HEK293 (cell line): ENCODE measurements around the gene MAGI1.

ENCODE experiments used
- CTCF ChIA-PET: fragments of 350-600 bp; formaldehyde crosslinking; extraction: SDS; loops from one replicate; lab custom pipeline; 2021; ENCODE audit warnings: antibody characterized with exemption; lab: Yijun Ruan, JAX
- POLR2A ChIA-PET: fragments of 300-600 bp; formaldehyde crosslinking; extraction: SDS; loops from one replicate; lab custom pipeline; 2020; ENCODE audit warnings: antibody characterized with exemption, inconsistent platforms; lab: Yijun Ruan, JAX
- H3K27ac ChIP-seq: fragments of 200-500 bp; sonication (Bioruptor generic); 2 replicates; pipeline ENCODE4 v1.5.1; 2014; ENCODE audit warnings: low read depth, low read length, control low read depth, inconsistent platforms; ENCODE audit errors: extremely low read depth
- H3K36me3 ChIP-seq, 2 experiments: fragments of 200-500 bp in 1 of 2; sonication (Bioruptor generic) in 1 of 2; 1 replicate in 1 of 2; 2 replicates in 1 of 2; pipeline ENCODE4 v1.5.1; 2014 to 2017; ENCODE audit warnings: inconsistent platforms in 2 of 2, low read length in 2 of 2; ENCODE audit not compliant: control insufficient read depth in 2 of 2, insufficient read depth in 1 of 2
- H3K4me1 ChIP-seq: fragments of 200-500 bp; sonication (Bioruptor generic); 2 replicates; pipeline ENCODE4 v1.5.1; 2014; ENCODE audit warnings: mild to moderate bottlenecking, low read length, inconsistent platforms; ENCODE audit not compliant: control insufficient read depth, insufficient read depth
- H3K4me3 ChIP-seq: 2 replicates; pipeline ENCODE4 v1.5.1; 2011; ENCODE audit warnings: low read depth, mild to moderate bottlenecking, control low read depth, low read length, moderate library complexity
- H3K9me3 ChIP-seq: fragments of 200-500 bp; sonication (Bioruptor generic); 2 replicates; pipeline ENCODE4 v1.5.1; 2014; ENCODE audit warnings: low read depth, low read length, inconsistent platforms; ENCODE audit not compliant: control insufficient read depth, insufficient read depth
- FEZF1 ChIP-seq: fragments of 450-650 bp; formaldehyde crosslinking; IDR thresholded peaks from 2 replicates; pipeline ENCODE4 v1.5.1; 2016; ENCODE audit warnings: missing biosample characterization, missing genetic modification characterization
- GLI2 ChIP-seq: fragments of 450-650 bp; formaldehyde crosslinking; IDR thresholded peaks from 2 replicates; pipeline ENCODE4; 2017; ENCODE audit warnings: missing biosample characterization, missing genetic modification characterization, low read depth, borderline replicate concordance
- HOXD13 ChIP-seq: sonication (generic); formaldehyde crosslinking; IDR thresholded peaks from 2 replicates; pipeline ENCODE4 v1.8.0; 2022; ENCODE audit warnings: missing genetic modification reagents, borderline replicate concordance
- KLF9 ChIP-seq: fragments of 450-650 bp; formaldehyde crosslinking; IDR thresholded peaks from 2 replicates; pipeline ENCODE4 v1.5.1; 2016; ENCODE audit warnings: missing biosample characterization, missing genetic modification characterization, low read depth
- YY1 ChIP-seq: fragments of 450-650 bp; formaldehyde crosslinking; IDR thresholded peaks from 2 replicates; pipeline ENCODE4 v1.5.1; 2018; ENCODE audit warnings: missing biosample characterization, missing genetic modification characterization
- ZBTB48 ChIP-seq: fragments of 450-650 bp; formaldehyde crosslinking; IDR thresholded peaks from 2 replicates; pipeline ENCODE4 v1.5.1; 2016; ENCODE audit warnings: missing biosample characterization, missing genetic modification characterization
- ZEB2 ChIP-seq: fragments of 450-650 bp; formaldehyde crosslinking; IDR thresholded peaks from 2 replicates; pipeline ENCODE4 v1.5.1; 2016; ENCODE audit warnings: missing biosample characterization, missing genetic modification characterization
- ZNF112 ChIP-seq: fragments of 450-650 bp; formaldehyde crosslinking; IDR thresholded peaks from 2 replicates; pipeline ENCODE4 v1.5.0; 2017; ENCODE audit warnings: missing biosample characterization, missing genetic modification characterization
- ZNF155 ChIP-seq: fragments of 450-650 bp; formaldehyde crosslinking; IDR thresholded peaks from 2 replicates; pipeline ENCODE4 v1.5.1; 2016; ENCODE audit warnings: missing biosample characterization, missing genetic modification characterization
- ZNF302 ChIP-seq: fragments of 450-650 bp; formaldehyde crosslinking; IDR thresholded peaks from 2 replicates; pipeline ENCODE4 v1.5.1; 2016; ENCODE audit warnings: missing biosample characterization, missing genetic modification characterization, low read depth
- ZNF335 ChIP-seq: fragments of 450-650 bp; formaldehyde crosslinking; conservative IDR thresholded peaks from 2 replicates; pipeline ENCODE4 v1.5.1; 2016; ENCODE audit warnings: missing biosample characterization, missing genetic modification characterization
- ZNF350 ChIP-seq: fragments of 450-650 bp; formaldehyde crosslinking; IDR thresholded peaks from 2 replicates; pipeline ENCODE4 v1.5.0; 2017; ENCODE audit warnings: missing biosample characterization, mild to moderate bottlenecking, missing genetic modification characterization
- ZNF404 ChIP-seq: fragments of 450-650 bp; formaldehyde crosslinking; IDR thresholded peaks from 2 replicates; pipeline ENCODE4 v1.5.1; 2017; ENCODE audit warnings: missing biosample characterization, missing genetic modification characterization
- ZNF423 ChIP-seq: fragments of 450-650 bp; formaldehyde crosslinking; IDR thresholded peaks from 2 replicates; pipeline ENCODE4 v1.5.1; 2016; ENCODE audit warnings: missing biosample characterization, missing genetic modification characterization
- ZNF433 ChIP-seq: fragments of 450-650 bp; formaldehyde crosslinking; IDR thresholded peaks from 2 replicates; pipeline ENCODE4 v1.5.1; 2016; ENCODE audit warnings: missing biosample characterization, missing genetic modification characterization, low read depth
- ZNF501 ChIP-seq: fragments of 450-650 bp; formaldehyde crosslinking; IDR thresholded peaks from 2 replicates; pipeline ENCODE4 v1.5.1; 2016; ENCODE audit warnings: missing biosample characterization, missing genetic modification characterization
- ZNF548 ChIP-seq: fragments of 450-650 bp; formaldehyde crosslinking; IDR thresholded peaks from 2 replicates; pipeline ENCODE4 v1.5.1; 2016; ENCODE audit warnings: missing biosample characterization, missing genetic modification characterization
- ZNF626 ChIP-seq: fragments of 450-650 bp; sonication (Bioruptor Pico); formaldehyde crosslinking; IDR thresholded peaks from 2 replicates; pipeline ENCODE4 v1.5.1; 2018; ENCODE audit warnings: missing biosample characterization, missing genetic modification characterization, inconsistent platforms
- ZNF645 ChIP-seq: fragments of 450-650 bp; formaldehyde crosslinking; IDR thresholded peaks from 2 replicates; pipeline ENCODE4; 2016; ENCODE audit warnings: missing biosample characterization, missing genetic modification characterization
- ZNF830 ChIP-seq: fragments of 450-650 bp; IDR thresholded peaks from 2 replicates; pipeline ENCODE4 v1.5.0; 2018; ENCODE audit warnings: missing biosample characterization, missing genetic modification characterization, low read depth, mild to moderate bottlenecking, moderate library complexity
- ZSCAN23 ChIP-seq: fragments of 450-650 bp; formaldehyde crosslinking; IDR thresholded peaks from 2 replicates; pipeline ENCODE4 v1.5.1; 2016; ENCODE audit warnings: missing biosample characterization, missing genetic modification characterization
- TF ChIP-seq, protein P1 (sequence below): fragments of 450-650 bp; formaldehyde crosslinking; optimal IDR thresholded peaks from 2 replicates; pipeline ENCODE3; 2016; ENCODE audit warnings: missing biosample characterization, mild to moderate bottlenecking, missing genetic modification characterization
- TF ChIP-seq, protein P2 (sequence below): fragments of 450-650 bp; IDR thresholded peaks from 2 replicates; pipeline ENCODE4 v1.5.1; 2018; ENCODE audit warnings: missing biosample characterization, mild to moderate bottlenecking, missing genetic modification characterization

Gene MAGI1

DNA sequence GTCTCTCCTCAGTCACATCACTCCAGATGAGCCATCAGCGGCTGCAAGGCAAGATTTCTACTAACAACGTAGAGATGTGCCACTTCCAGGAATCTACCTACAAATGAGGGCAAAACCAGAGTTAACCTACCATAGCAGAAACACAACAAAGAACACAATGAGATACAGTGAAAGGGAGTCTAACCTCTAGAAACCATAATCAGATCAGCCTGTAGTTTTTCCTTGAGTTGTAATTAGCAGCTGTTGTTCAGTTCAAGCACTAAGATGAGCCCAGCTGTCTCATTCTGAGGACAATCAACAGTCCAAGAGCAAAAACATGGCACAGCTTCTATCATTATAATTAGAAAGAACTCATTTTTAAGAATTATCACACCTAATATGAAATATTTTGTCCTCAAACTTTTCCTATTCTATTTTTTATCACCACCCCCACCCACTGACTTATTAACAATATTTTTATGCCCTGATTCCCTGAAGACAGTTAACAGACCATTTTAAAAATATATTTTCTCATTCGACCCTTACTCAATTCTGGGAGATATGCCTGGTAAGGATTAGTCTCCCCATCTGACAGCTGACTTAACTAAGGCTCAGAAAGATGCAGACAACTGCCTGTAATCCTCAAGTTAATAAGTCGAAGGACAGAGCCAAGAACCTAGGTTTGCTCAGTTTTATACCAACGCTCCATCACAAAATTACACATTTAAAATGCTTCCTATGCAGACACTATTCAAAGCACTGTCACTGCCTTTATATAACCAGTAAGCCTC is 50.1 kb downstream of the MAGI1 start:
- Histone ChIP-seq H3K4me3 (no peak overlapping the region), H3K4me1 (no peaks in the 10 kb centered on the region), H3K36me3 (no peaks in the 10 kb centered on the region), H3K9me3 (no peaks in the 10 kb centered on the region), H3K27ac (no peak overlapping the region)
- TF ChIP-seq HOXD13 (CRISPR knock-in tag), result no peak
- no peak for TF ChIP-seq ZNF501 (tag by site-specific recombination)
- no peak for TF ChIP-seq ZNF626
- no peak for TF ChIP-seq ZNF335 (tag by site-specific recombination)
- no peak for TF ChIP-seq ZNF112 (tag by site-specific recombination)
- no peak for TF ChIP-seq ZNF155 (tag by site-specific recombination)
- TF ChIP-seq ZNF548 (tag by site-specific recombination), result no peak
- TF ChIP-seq ZBTB48 (tag by site-specific recombination), result no peak
- TF ChIP-seq ZNF433 (tag by site-specific recombination), result no peak
- ChIA-PET POLR2A (no interaction called here), CTCF (interaction anchor here (0.9 kb wide), 1 partner anchor 151 kb away, joined by 3 read pairs; no protein-coding TSS in a partner anchor)

GRCh38 chr3:65986285-65986684 is 52.4 kb downstream of the MAGI1 start:
- POLR2A ChIA-PET, result no interaction called here
- H3K4me1 ChIP-seq, result no peaks in the 10 kb centered on the region
- no peak overlapping the region for H3K4me3 ChIP-seq
- H3K9me3 ChIP-seq, result no peaks in the 10 kb centered on the region
- TF ChIP-seq ZNF645 (no peak), YY1 (tag by site-specific recombination) (no peak), ZNF830 (no peak), ZNF302 (no peak), GLI2 (tag by site-specific recombination) (no peak), ZNF501 (tag by site-specific recombination) (no peak), FEZF1 (tag by site-specific recombination) (no peak), ZNF350 (tag by site-specific recombination) (no peak), ZNF423 (tag by site-specific recombination) (no peak), ZNF404 (tag by site-specific recombination) (no peak), ZSCAN23 (tag by site-specific recombination) (no peak), ZEB2 (tag by site-specific recombination) (no peak), KLF9 (no peak)
- TF ChIP-seq, protein P1, sequence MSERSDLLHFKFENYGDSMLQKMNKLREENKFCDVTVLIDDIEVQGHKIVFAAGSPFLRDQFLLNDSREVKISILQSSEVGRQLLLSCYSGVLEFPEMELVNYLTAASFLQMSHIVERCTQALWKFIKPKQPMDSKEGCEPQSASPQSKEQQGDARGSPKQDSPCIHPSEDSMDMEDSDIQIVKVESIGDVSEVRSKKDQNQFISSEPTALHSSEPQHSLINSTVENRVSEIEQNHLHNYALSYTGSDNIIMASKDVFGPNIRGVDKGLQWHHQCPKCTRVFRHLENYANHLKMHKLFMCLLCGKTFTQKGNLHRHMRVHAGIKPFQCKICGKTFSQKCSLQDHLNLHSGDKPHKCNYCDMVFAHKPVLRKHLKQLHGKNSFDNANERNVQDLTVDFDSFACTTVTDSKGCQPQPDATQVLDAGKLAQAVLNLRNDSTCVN (tag by site-specific recombination), result no peak
- TF ChIP-seq, protein P2, sequence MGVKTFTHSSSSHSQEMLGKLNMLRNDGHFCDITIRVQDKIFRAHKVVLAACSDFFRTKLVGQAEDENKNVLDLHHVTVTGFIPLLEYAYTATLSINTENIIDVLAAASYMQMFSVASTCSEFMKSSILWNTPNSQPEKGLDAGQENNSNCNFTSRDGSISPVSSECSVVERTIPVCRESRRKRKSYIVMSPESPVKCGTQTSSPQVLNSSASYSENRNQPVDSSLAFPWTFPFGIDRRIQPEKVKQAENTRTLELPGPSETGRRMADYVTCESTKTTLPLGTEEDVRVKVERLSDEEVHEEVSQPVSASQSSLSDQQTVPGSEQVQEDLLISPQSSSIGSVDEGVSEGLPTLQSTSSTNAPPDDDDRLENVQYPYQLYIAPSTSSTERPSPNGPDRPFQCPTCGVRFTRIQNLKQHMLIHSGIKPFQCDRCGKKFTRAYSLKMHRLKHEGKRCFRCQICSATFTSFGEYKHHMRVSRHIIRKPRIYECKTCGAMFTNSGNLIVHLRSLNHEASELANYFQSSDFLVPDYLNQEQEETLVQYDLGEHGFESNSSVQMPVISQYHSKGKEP (tag by site-specific recombination), result no peak
- H3K27ac ChIP-seq, result no peak overlapping the region
- no peaks in the 10 kb centered on the region for H3K36me3 ChIP-seq
- CTCF ChIA-PET, result no interaction called here
